ENCODE data around the gene ZNF836. TPM values are rescaled to one million over a fixed set of nuclear protein-coding genes. Genes with fewer than 3 reads are reported as not detected.

ZNF836 gene
- total and polyA plus RNA-seq, 2 of the 13 experiments (the other 11 are each of a cell fraction or from before 2014, with no cell fraction given), result 1.6 to 5.3 TPM

DNA sequence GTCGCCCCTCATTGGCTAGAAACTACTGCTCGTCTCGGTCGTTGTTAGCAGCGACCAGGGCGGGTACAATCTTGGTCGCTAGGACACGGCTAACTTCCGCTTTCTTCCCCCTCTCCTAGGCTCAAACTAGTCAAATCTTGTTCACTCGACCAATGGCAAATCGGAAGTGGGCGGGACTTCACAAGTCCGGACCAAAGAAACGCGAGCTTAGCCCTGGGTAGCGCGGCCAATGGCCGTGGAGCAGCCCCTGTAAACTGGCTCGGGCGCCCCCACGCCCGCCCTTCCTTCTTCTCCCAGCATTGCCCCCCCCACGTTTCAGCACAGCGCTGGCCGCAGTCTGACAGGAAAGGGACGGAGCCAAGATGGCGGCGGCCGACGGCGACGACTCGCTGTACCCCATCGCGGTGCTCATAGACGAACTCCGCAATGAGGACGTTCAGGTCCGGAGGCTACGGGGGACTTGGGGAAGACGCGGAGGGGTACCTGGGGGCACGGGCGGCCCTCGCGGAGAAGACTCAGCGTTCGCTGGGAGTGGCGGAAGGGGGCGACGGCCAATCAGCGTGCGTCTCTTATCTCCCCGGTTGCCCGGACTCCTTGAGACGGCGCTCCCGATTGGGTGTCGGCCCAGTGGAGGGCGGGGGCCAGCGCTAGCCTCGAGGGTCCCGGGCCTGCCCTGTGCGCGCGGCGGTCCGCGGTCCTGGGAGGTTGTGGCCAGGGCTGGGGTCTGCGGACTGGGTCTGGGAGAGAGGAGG is 18.5 kb upstream of the ZNF836 start, which contains the start of gene PPP2R1A (continued):
- TF ChIP-seq GABPA (IDR thresholded peaks at IDR 0.05; ENCODE audit: low read depth, low read length), result peak; percentile 68
- peak; percentile 92 for TF ChIP-seq GABPA (CRISPR knock-in tag; IDR thresholded peaks at IDR 0.05; ENCODE audit: low read depth)
- TF ChIP-seq, protein P1, sequence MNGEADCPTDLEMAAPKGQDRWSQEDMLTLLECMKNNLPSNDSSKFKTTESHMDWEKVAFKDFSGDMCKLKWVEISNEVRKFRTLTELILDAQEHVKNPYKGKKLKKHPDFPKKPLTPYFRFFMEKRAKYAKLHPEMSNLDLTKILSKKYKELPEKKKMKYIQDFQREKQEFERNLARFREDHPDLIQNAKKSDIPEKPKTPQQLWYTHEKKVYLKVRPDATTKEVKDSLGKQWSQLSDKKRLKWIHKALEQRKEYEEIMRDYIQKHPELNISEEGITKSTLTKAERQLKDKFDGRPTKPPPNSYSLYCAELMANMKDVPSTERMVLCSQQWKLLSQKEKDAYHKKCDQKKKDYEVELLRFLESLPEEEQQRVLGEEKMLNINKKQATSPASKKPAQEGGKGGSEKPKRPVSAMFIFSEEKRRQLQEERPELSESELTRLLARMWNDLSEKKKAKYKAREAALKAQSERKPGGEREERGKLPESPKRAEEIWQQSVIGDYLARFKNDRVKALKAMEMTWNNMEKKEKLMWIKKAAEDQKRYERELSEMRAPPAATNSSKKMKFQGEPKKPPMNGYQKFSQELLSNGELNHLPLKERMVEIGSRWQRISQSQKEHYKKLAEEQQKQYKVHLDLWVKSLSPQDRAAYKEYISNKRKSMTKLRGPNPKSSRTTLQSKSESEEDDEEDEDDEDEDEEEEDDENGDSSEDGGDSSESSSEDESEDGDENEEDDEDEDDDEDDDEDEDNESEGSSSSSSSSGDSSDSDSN (CRISPR knock-in tag; IDR thresholded peaks at IDR 0.05), result peak; percentile 82
- TF ChIP-seq, protein P2, sequence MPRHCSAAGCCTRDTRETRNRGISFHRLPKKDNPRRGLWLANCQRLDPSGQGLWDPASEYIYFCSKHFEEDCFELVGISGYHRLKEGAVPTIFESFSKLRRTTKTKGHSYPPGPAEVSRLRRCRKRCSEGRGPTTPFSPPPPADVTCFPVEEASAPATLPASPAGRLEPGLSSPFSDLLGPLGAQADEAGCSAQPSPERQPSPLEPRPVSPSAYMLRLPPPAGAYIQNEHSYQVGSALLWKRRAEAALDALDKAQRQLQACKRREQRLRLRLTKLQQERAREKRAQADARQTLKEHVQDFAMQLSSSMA (CRISPR knock-in tag; IDR thresholded peaks at IDR 0.05), result peak; percentile 82; the same call in 1 of the 2 replicates
- TF ChIP-seq ZFP82 (CRISPR knock-in tag; IDR thresholded peaks at IDR 0.05; ENCODE audit: borderline replicate concordance), result 0 out of 2 replicates have a peak, but pooled peaks have one; percentile 0
- TF ChIP-seq RFX1 (IDR thresholded peaks at IDR 0.05), result peak; percentile 100
- TF ChIP-seq, protein P3, sequence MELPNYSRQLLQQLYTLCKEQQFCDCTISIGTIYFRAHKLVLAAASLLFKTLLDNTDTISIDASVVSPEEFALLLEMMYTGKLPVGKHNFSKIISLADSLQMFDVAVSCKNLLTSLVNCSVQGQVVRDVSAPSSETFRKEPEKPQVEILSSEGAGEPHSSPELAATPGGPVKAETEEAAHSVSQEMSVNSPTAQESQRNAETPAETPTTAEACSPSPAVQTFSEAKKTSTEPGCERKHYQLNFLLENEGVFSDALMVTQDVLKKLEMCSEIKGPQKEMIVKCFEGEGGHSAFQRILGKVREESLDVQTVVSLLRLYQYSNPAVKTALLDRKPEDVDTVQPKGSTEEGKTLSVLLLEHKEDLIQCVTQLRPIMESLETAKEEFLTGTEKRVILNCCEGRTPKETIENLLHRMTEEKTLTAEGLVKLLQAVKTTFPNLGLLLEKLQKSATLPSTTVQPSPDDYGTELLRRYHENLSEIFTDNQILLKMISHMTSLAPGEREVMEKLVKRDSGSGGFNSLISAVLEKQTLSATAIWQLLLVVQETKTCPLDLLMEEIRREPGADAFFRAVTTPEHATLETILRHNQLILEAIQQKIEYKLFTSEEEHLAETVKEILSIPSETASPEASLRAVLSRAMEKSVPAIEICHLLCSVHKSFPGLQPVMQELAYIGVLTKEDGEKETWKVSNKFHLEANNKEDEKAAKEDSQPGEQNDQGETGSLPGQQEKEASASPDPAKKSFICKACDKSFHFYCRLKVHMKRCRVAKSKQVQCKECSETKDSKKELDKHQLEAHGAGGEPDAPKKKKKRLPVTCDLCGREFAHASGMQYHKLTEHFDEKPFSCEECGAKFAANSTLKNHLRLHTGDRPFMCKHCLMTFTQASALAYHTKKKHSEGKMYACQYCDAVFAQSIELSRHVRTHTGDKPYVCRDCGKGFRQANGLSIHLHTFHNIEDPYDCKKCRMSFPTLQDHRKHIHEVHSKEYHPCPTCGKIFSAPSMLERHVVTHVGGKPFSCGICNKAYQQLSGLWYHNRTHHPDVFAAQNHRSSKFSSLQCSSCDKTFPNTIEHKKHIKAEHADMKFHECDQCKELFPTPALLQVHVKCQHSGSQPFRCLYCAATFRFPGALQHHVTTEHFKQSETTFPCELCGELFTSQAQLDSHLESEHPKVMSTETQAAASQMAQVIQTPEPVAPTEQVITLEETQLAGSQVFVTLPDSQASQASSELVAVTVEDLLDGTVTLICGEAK (IDR thresholded peaks at IDR 0.05), result peak; percentile 34; the same call in 1 of the 2 replicates
- TF ChIP-seq, protein P3 (CRISPR knock-in tag; IDR thresholded peaks at IDR 0.05), result no peak; the same call in 1 of the 2 replicates
- TF ChIP-seq, protein P4, sequence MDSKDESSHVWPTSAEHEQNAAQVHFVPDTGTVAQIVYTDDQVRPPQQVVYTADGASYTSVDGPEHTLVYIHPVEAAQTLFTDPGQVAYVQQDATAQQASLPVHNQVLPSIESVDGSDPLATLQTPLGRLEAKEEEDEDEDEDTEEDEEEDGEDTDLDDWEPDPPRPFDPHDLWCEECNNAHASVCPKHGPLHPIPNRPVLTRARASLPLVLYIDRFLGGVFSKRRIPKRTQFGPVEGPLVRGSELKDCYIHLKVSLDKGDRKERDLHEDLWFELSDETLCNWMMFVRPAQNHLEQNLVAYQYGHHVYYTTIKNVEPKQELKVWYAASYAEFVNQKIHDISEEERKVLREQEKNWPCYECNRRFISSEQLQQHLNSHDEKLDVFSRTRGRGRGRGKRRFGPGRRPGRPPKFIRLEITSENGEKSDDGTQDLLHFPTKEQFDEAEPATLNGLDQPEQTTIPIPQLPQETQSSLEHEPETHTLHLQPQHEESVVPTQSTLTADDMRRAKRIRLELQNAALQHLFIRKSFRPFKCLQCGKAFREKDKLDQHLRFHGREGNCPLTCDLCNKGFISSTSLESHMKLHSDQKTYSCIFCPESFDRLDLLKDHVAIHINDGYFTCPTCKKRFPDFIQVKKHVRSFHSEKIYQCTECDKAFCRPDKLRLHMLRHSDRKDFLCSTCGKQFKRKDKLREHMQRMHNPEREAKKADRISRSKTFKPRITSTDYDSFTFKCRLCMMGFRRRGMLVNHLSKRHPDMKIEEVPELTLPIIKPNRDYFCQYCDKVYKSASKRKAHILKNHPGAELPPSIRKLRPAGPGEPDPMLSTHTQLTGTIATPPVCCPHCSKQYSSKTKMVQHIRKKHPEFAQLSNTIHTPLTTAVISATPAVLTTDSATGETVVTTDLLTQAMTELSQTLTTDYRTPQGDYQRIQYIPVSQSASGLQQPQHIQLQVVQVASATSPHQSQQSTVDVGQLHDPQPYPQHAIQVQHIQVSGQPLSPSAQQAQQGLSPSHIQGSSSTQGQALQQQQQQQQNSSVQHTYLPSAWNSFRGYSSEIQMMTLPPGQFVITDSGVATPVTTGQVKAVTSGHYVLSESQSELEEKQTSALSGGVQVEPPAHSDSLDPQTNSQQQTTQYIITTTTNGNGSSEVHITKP (CRISPR knock-in tag; IDR thresholded peaks at IDR 0.05; ENCODE audit: low read depth), result no peak
- TF ChIP-seq ZMYM4 (CRISPR knock-in tag; IDR thresholded peaks at IDR 0.05), result peak; percentile 86
- peak; percentile 73 for TF ChIP-seq ZNF563 (CRISPR knock-in tag; IDR thresholded peaks at IDR 0.05)
- TF ChIP-seq ZBTB7B (CRISPR knock-in tag; IDR thresholded peaks at IDR 0.05), result peak; percentile 59
- peak; percentile 74; the same call in 1 of the 2 replicates for TF ChIP-seq ZBTB8A (CRISPR knock-in tag; IDR thresholded peaks at IDR 0.05; ENCODE audit: borderline replicate concordance, low read depth)

All from HepG2 (cell line).